ENCODE measurements around the gene SRRM5.

GRCh38 chr19:43656436-43656835 lies 44.5 kb downstream of the SRRM5 start:
- TF ChIP-seq CTCF (IDR thresholded peaks at IDR 0.05 in 2 of 3, conservative IDR thresholded peaks at IDR 0.05 in 1 of 3; ENCODE audit: borderline replicate concordance in 1 of 3, insufficient read depth in 1 of 3, low read depth in 2 of 3, low read length in 2 of 3) (no peak), JUND (IDR thresholded peaks at IDR 0.05) (no peak), ZNF274 (IDR thresholded peaks at IDR 0.05; ENCODE audit: low read depth, low read length) (no peak), EZH2 (IDR thresholded peaks at IDR 0.05) (no peak), MAX (IDR thresholded peaks at IDR 0.05) (no peak), CBX3 (IDR thresholded peaks at IDR 0.05; ENCODE audit: low read depth) (no peak), SRF (IDR thresholded peaks at IDR 0.05; ENCODE audit: low read depth) (no peak), ELF1 (IDR thresholded peaks at IDR 0.05; ENCODE audit: borderline replicate concordance, low read depth) (no peak), POLR2A (IDR thresholded peaks at IDR 0.05; ENCODE audit: borderline replicate concordance, extremely low read depth, insufficient read depth, insufficient read length) (no peak), ZBTB33 (IDR thresholded peaks at IDR 0.05; ENCODE audit: extremely low read depth, insufficient replicate concordance, low read length) (no peak), REST (IDR thresholded peaks at IDR 0.05; ENCODE audit: low read depth) (no peak), SP1 (IDR thresholded peaks at IDR 0.05; ENCODE audit: low read depth) (no peak)

All from HCT116 (cell line).